Measurements from ENCODE around the gene ARFRP1. TPM values are rescaled to one million over a fixed set of nuclear protein-coding genes. Genes with fewer than 3 reads are reported as not detected.
"Not testable (repeated sequence)": the region's sequence is repeated elsewhere in the genome, so short reads cannot be mapped to it uniquely, and the experiment has no call there.

Gene ARFRP1
- total RNA-seq, 1 experiment from 2014 or later = 15.1 TPM

DNA sequence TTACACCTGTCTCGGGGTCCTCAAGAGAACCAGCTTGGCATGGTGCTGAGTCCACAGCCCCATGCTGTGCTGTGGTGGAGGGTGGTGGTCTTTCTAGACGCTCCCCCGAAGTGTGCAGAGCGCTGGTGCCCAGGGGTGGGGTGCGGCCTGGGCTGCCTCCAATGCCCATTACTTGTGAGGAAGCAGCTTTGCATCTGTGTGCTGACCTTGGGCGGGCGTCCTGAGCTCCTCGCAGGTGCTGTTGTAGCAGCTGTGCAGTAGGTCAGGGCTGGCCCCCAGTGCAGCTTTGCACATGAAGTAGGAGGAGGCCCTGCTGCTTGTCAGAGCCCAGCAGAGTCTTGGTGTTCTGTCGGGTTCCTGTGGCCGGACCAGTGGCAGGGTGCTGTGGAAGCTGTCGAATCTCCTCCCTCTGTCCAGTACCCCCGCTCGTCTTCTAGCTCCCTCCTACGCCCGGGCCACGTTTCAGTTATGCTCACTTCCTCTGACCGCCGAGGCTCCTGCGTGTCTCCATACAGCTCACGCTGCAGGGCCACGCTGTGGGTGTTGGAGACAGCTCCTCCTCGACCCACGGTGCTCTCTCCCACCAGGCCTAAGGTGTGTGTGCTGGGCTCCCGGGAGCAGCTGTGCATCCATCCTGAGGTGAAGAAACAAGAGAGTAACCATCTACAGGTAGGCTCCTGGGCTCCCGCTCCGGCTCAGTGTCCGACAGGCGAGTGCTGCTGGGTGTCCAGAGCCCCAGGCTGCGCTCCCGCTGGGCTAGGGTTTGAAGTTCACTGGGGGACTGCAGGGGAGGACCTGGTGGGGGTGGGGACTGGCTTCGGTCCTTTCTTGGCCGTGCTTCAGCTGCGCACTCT is 45.6 kb downstream of the ARFRP1 start:
- H3K79me2 ChIP-seq (ENCODE audit: low read length) = peaks cover 16% of the 10 kb centered on the region
- H3K9me2 ChIP-seq (replicated peaks; ENCODE audit: insufficient read depth, low read length) = no peaks in the 10 kb centered on the region
- no peak overlapping the region for H3K4me3 ChIP-seq (ENCODE audit: low read length)
- H3K9me3 ChIP-seq (ENCODE audit: low read length) = no peaks in the 10 kb centered on the region
- peaks cover 17% of the 10 kb centered on the region for H3K4me1 ChIP-seq (ENCODE audit: low read length)
- H3K4me2 ChIP-seq (ENCODE audit: low read depth, low read length, poor library complexity, severe bottlenecking) = no peak overlapping the region
- H4K20me1 ChIP-seq (ENCODE audit: insufficient read depth, low read depth, low read length) = no peaks in the 10 kb centered on the region
- H3K9ac ChIP-seq (ENCODE audit: low read length) = no peak overlapping the region
- H2AFZ ChIP-seq (ENCODE audit: low read length) = no peak overlapping the region
- no peak for DNase-seq
- H3K27me3 ChIP-seq (ENCODE audit: low read length) = no peaks in the 10 kb centered on the region
- no peak overlapping the region for H3K27ac ChIP-seq (ENCODE audit: low read length)
- no peaks in the 10 kb centered on the region for H3K36me3 ChIP-seq (ENCODE audit: insufficient read depth, low read length)

DNA sequence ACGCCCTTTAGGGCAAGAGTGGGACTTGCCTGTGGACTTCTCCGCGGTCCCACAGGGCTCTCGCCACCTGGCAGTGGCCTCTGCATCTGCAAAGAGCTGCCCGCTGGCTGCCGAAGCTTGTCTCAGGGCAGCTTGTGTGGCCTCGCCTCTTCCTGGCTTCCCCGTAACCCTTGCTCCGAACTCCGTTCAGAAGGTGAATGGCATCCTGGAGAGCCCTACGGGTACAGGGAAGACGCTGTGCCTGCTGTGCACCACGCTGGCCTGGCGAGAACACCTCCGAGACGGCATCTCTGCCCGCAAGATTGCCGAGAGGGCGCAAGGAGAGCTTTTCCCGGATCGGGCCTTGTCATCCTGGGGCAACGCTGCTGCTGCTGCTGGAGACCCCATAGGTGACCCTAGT is 46.7 kb downstream of the ARFRP1 start:
- Histone ChIP-seq H3K4me1 (ENCODE audit: low read length) (peaks cover 18% of the 10 kb centered on the region), H3K4me2 (ENCODE audit: low read depth, low read length, poor library complexity, severe bottlenecking) (no peak overlapping the region), H3K9me2 (replicated peaks; ENCODE audit: insufficient read depth, low read length) (no peaks in the 10 kb centered on the region), H3K4me3 (ENCODE audit: low read length) (no peak overlapping the region), H4K20me1 (ENCODE audit: insufficient read depth, low read depth, low read length) (no peaks in the 10 kb centered on the region), H3K9me3 (ENCODE audit: low read length) (no peaks in the 10 kb centered on the region), H3K27me3 (ENCODE audit: low read length) (no peaks in the 10 kb centered on the region), H3K36me3 (ENCODE audit: insufficient read depth, low read length) (no peaks in the 10 kb centered on the region), H3K79me2 (ENCODE audit: low read length) (peaks cover 16% of the 10 kb centered on the region), H3K9ac (ENCODE audit: low read length) (no peak overlapping the region), H2AFZ (ENCODE audit: low read length) (no peak overlapping the region), H3K27ac (ENCODE audit: low read length) (no peak overlapping the region)
- DNase-seq = no peak

DNA sequence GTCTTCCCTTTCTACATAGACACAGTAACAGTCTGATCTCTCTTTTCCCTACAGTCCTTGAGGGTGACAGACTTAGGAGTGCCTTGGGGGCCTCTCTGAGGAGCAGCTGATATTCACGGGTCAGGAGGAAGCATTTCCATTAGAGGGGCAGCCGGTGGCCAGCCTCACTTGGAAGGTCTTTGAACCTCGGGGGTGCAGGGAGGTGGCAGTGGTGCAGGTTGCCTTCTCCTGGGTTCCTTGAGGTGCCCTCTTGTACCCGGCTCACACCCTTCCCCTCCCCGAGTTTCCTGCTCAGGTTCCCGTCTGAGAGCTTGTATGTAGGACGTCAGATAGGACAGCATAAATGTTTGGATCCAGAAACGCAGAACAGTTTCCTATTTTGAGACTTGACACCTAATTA is 47.2 kb downstream of the ARFRP1 start:
- no peaks in the 10 kb centered on the region for H4K20me1 ChIP-seq (ENCODE audit: insufficient read depth, low read depth, low read length)
- H3K4me1 ChIP-seq (ENCODE audit: low read length) = peaks cover 18% of the 10 kb centered on the region
- H2AFZ ChIP-seq (ENCODE audit: low read length) = no peak overlapping the region
- H3K27ac ChIP-seq (ENCODE audit: low read length) = no peak overlapping the region
- H3K4me3 ChIP-seq (ENCODE audit: low read length) = no peak overlapping the region
- H3K79me2 ChIP-seq (ENCODE audit: low read length) = peaks cover 16% of the 10 kb centered on the region
- no peaks in the 10 kb centered on the region for H3K9me2 ChIP-seq (replicated peaks; ENCODE audit: insufficient read depth, low read length)
- H3K9ac ChIP-seq (ENCODE audit: low read length) = no peak overlapping the region
- H3K4me2 ChIP-seq (ENCODE audit: low read depth, low read length, poor library complexity, severe bottlenecking) = no peak overlapping the region
- H3K9me3 ChIP-seq (ENCODE audit: low read length) = no peaks in the 10 kb centered on the region
- no peak for DNase-seq
- no peaks in the 10 kb centered on the region for H3K27me3 ChIP-seq (ENCODE audit: low read length)
- H3K36me3 ChIP-seq (ENCODE audit: insufficient read depth, low read length) = no peaks in the 10 kb centered on the region

DNA sequence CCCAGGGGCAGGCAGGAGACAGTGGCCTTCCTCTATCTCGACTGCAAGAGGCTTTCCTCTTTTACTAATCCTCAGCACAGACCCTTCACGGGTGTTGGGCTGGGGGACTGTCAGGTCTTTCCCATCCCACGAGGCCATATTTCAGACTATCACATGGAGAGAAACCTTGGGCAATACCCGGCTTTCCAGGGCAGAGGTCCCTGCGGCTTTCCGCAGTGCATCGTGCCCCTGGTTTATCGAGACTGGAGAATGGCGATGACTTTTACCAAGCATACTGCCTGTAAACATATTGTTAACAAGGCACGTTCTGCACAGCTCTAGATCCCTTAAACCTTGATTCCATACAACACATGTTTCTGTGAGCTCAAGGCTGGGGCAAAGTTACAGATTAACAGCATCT is 47.6 kb downstream of the ARFRP1 start:
- H3K4me1 ChIP-seq (ENCODE audit: low read length) = peaks cover 18% of the 10 kb centered on the region
- H2AFZ ChIP-seq (ENCODE audit: low read length); H3K4me2 ChIP-seq (ENCODE audit: low read depth, low read length, poor library complexity, severe bottlenecking); H3K9me2 ChIP-seq (replicated peaks; ENCODE audit: insufficient read depth, low read length); H3K9me3 ChIP-seq (ENCODE audit: low read length); H4K20me1 ChIP-seq (ENCODE audit: insufficient read depth, low read depth, low read length); H3K36me3 ChIP-seq (ENCODE audit: insufficient read depth, low read length); H3K27me3 ChIP-seq (ENCODE audit: low read length); H3K9ac ChIP-seq (ENCODE audit: low read length); H3K27ac ChIP-seq (ENCODE audit: low read length); DNase-seq; H3K4me3 ChIP-seq (ENCODE audit: low read length): not testable (repeated sequence)
- peaks cover 16% of the 10 kb centered on the region for H3K79me2 ChIP-seq (ENCODE audit: low read length)

DNA sequence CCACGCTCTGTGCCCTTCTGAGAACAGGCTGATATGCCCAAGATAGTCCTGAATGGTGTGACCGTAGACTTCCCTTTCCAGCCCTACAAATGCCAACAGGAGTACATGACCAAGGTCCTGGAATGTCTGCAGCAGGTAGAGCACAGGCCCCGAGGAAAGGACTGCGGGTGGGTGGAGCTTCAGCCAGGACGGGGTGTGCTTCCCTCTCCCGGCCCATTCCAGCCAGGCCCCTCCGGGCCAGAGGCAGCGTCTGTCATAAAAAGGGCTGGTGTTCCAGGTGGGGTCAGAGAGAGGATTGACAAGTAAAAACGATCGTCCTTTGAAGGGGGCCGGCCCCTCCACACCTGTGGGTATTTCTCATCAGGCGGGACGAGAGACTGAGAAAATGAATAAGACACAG is 48.4 kb downstream of the ARFRP1 start:
- DNase-seq = no peak
- Histone ChIP-seq H3K9me3 (ENCODE audit: low read length) (no peaks in the 10 kb centered on the region), H2AFZ (ENCODE audit: low read length) (no peak overlapping the region), H3K27ac (ENCODE audit: low read length) (no peak overlapping the region), H3K4me1 (ENCODE audit: low read length) (peaks cover 18% of the 10 kb centered on the region), H3K79me2 (ENCODE audit: low read length) (peaks cover 16% of the 10 kb centered on the region), H4K20me1 (ENCODE audit: insufficient read depth, low read depth, low read length) (no peaks in the 10 kb centered on the region), H3K9me2 (replicated peaks; ENCODE audit: insufficient read depth, low read length) (no peaks in the 10 kb centered on the region), H3K9ac (ENCODE audit: low read length) (peak overlapping the region; percentile 93), H3K27me3 (ENCODE audit: low read length) (no peaks in the 10 kb centered on the region), H3K4me3 (ENCODE audit: low read length) (peak overlapping the region; percentile 98), H3K36me3 (ENCODE audit: insufficient read depth, low read length) (no peaks in the 10 kb centered on the region), H3K4me2 (ENCODE audit: low read depth, low read length, poor library complexity, severe bottlenecking) (peak overlapping the region; percentile 91)

DNA sequence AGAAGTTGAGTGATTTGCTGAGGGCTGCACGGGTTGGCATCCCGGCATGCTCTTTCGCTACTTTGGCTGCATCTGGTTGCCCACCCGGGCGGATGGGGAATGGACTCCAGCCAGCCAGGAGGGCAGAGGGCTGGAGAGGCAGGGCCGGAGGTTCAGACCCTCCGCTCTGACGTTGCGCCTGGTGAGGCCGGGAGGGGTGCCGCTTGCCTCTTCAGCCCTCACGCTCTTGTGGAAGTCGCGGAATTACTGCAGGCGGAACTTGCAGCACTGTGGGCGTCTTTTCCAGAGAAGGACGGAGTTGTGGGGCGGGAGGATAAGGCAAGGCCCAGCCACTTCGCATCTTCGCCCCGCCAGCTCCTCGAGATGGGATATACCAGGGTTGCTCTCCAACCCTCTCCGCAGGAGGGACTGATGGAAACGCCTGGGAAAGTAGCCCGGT is 49.0 kb downstream of the ARFRP1 start:
- H2AFZ ChIP-seq (ENCODE audit: low read length) = peak overlapping the region; percentile 94
- H3K4me3 ChIP-seq (ENCODE audit: low read length) = peak overlapping the region; percentile 98
- H3K79me2 ChIP-seq (ENCODE audit: low read length) = peaks cover 16% of the 10 kb centered on the region

DNA sequence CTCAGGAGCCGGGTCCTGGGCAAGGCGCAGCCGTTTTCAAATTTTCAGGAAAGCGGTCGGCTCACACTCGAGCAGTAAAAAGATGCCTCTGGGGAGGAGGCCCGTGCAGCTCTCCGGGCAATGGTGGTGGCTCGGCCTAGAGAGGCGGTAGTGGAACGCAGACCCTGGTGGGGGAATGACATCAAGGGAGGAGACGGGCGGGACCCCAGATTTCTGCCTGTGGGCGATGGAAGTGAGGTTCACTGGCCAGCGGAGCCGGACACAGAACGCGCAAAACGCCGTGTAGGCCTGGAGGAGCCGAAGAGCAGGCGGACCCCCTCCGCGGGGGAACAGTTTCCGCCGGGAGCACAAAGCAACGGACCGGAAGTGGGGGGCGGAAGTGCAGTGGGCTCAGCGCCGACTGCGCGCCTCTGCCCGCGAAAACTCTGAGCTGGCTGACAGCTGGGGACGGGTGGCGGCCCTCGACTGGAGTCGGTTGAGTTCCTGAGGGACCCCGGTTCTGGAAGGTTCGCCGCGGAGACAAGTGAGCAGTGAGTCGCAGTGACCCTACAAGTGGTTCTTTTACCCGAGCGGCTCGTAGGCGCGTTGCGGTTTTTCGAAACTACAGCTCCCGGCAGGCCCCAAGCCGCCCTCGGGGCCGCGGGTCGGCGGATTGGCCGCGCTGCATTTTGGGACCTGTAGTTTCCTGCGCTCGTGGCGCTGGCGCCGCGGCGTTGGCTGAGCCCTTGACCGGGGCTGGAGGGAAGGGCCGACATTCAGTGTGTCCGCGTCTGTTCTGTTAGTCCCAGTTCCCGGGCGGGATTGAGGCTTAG is 49.6 kb downstream of the ARFRP1 start, which contains the start of gene RTEL1:
RTEL1 (plus strand) TSS at position 376 of the 812 bp plus-strand sequence. CDS start 1,091 bp downstream, outside the sequence.
- Histone ChIP-seq H3K27ac (ENCODE audit: low read length) (peak within 1 kb of the TSS; percentile 41; the same call in 1 of the 2 replicates), H3K9me3 (ENCODE audit: low read length) (no peaks in the 10 kb centered on the region), H3K36me3 (ENCODE audit: insufficient read depth, low read length) (no peaks in the 10 kb centered on the region), H3K9ac (ENCODE audit: low read length) (peak within 1 kb of the TSS; percentile 93), H3K4me1 (ENCODE audit: low read length) (peaks cover 18% of the 10 kb centered on the region), H4K20me1 (ENCODE audit: insufficient read depth, low read depth, low read length) (no peaks in the 10 kb centered on the region), H3K27me3 (ENCODE audit: low read length) (no peaks in the 10 kb centered on the region), H3K79me2 (ENCODE audit: low read length) (peaks cover 16% of the 10 kb centered on the region), H3K4me3 (ENCODE audit: low read length) (peak within 1 kb of the TSS; percentile 98), H2AFZ (ENCODE audit: low read length) (peak within 1 kb of the TSS; percentile 94), H3K9me2 (replicated peaks; ENCODE audit: insufficient read depth, low read length) (no peaks in the 10 kb centered on the region), H3K4me2 (ENCODE audit: low read depth, low read length, poor library complexity, severe bottlenecking) (peak within 1 kb of the TSS; percentile 91)
- peak; percentile 96 for DNase-seq

More for the DNA sequence above, 49.0 kb downstream of the ARFRP1 start:
- H3K9me2 ChIP-seq (replicated peaks; ENCODE audit: insufficient read depth, low read length) = no peaks in the 10 kb centered on the region
- H3K4me2 ChIP-seq (ENCODE audit: low read depth, low read length, poor library complexity, severe bottlenecking) = peak overlapping the region; percentile 91
- no peak overlapping the region; the same call in 1 of the 2 replicates for H3K27ac ChIP-seq (ENCODE audit: low read length)
- no peaks in the 10 kb centered on the region for H3K36me3 ChIP-seq (ENCODE audit: insufficient read depth, low read length)
- DNase-seq = peak; percentile 74
- H4K20me1 ChIP-seq (ENCODE audit: insufficient read depth, low read depth, low read length) = no peaks in the 10 kb centered on the region
- H3K27me3 ChIP-seq (ENCODE audit: low read length) = no peaks in the 10 kb centered on the region
- H3K4me1 ChIP-seq (ENCODE audit: low read length) = peaks cover 18% of the 10 kb centered on the region
- H3K9ac ChIP-seq (ENCODE audit: low read length) = peak overlapping the region; percentile 93
- no peaks in the 10 kb centered on the region for H3K9me3 ChIP-seq (ENCODE audit: low read length)

Data from Karpas-422 (cell line).